HCT116 (cell line): ENCODE measurements around the gene DNAAF5. TPM values are rescaled to one million over a fixed set of nuclear protein-coding genes. Genes with fewer than 3 reads are reported as not detected.

Experiments
- ATAC-seq: fragments of 200-7000 bp; cut with Tn5 transposase; 2 replicates; pipeline ENCODE4 v1.9.1; 2020; ENCODE audit warnings: mild to moderate bottlenecking, moderate library complexity
- BruUV-seq: library from RNA; stranded (reverse); fragments of 400-500 nt; replicated peaks from 2 replicates; lab custom pipeline; 2021; lab: Mats Ljungman, UMichigan
- CTCF ChIA-PET: fragments of 300-600 bp; sonication (Branson Sonifier 250); formaldehyde crosslinking; loops from one replicate; lab custom pipeline; 2021; ENCODE audit warnings: antibody characterized with exemption; lab: Charles Lee
- POLR2A ChIA-PET: fragments of 300-600, 350-600 bp; sonication (Branson Sonifier 250); formaldehyde crosslinking; loops from one replicate; lab custom pipeline; 2021; ENCODE audit warnings: antibody characterized with exemption; lab: Charles Lee
- RAD21 ChIA-PET, 2 experiments: fragments of 300-600 bp; sonication (Branson Sonifier 250); formaldehyde crosslinking; loops; one replicate each; lab custom pipeline; 2023; ENCODE audit warnings: low total read pairs in 2 of 2; ENCODE audit not compliant: uncharacterized antibody in 2 of 2, unreplicated experiment in 2 of 2, low non-redundant PET in 1 of 2; lab: Charles Lee
- DNase-seq: peaks from one replicate; pipeline ENCODE4 v3.0.0-alpha.2; 2010; ENCODE audit warnings: low read depth, low spot score
- H2AFZ ChIP-seq: fragments of 200-600 bp; shearing (Covaris generic), sonication (generic); 2 replicates; pipeline ENCODE4 v1.6.1; 2017; ENCODE audit warnings: low read depth, mixed run types, mixed read lengths, antibody characterized with exemption, low read length; ENCODE audit not compliant: poor library complexity, severe bottlenecking
- H3K27ac ChIP-seq: 2 replicates; pipeline ENCODE4 v1.5.1; 2012; ENCODE audit warnings: low read depth, low read length
- H3K27me3 ChIP-seq: fragments of 200-600 bp; sonication (generic); 2 replicates; pipeline ENCODE4 v1.6.1; 2016; ENCODE audit warnings: mixed run types, low read length, mixed read lengths; ENCODE audit not compliant: insufficient read depth
- H3K36me3 ChIP-seq, 2 experiments: fragments of 200-500 bp in 1 of 2; fragments of 200-600 bp in 1 of 2; sonication (Bioruptor generic) in 1 of 2; sonication (generic) in 1 of 2; 2 replicates each; pipeline versions ENCODE4 v1.5.1 to v1.6.1; 2014 to 2016; ENCODE audit warnings: low read length in 2 of 2, inconsistent platforms in 1 of 2, mixed read lengths in 1 of 2, mixed run types in 1 of 2; ENCODE audit not compliant: insufficient read depth in 2 of 2, control insufficient read depth in 1 of 2
- H3K4me1 ChIP-seq, 2 experiments: fragments of 200-600 bp in 1 of 2; sonication (generic) in 1 of 2; 2 replicates each; pipeline versions ENCODE4 v1.5.1 to v1.6.1; 2012 to 2017; ENCODE audit warnings: low read length in 2 of 2, inconsistent platforms in 1 of 2, mild to moderate bottlenecking in 1 of 2, mixed read lengths in 1 of 2, mixed run types in 1 of 2, moderate library complexity in 1 of 2; ENCODE audit not compliant: insufficient read depth in 2 of 2, control insufficient read depth in 1 of 2
- H3K4me2 ChIP-seq: fragments of 200-600 bp; sonication (generic); 2 replicates; pipeline ENCODE4 v1.6.1; 2017; ENCODE audit warnings: mixed run types, low read length, mixed read lengths
- H3K4me3 ChIP-seq, 2 experiments: fragments of 200-600 bp in 1 of 2; sonication (generic) in 1 of 2; replicated peaks in 1 of 2; 2 replicates each; pipeline ENCODE4 v1.5.1; 2011 to 2016; ENCODE audit warnings: low read length in 2 of 2, control low read depth in 1 of 2, low read depth in 1 of 2, mild to moderate bottlenecking in 1 of 2, mixed read lengths in 1 of 2, mixed run types in 1 of 2
- H3K79me2 ChIP-seq: fragments of 200-600 bp; sonication (generic); 2 replicates; pipeline ENCODE4 v1.6.1; 2017; ENCODE audit warnings: mild to moderate bottlenecking, mixed run types, low read length, moderate library complexity, mixed read lengths; ENCODE audit not compliant: insufficient read depth
- H3K9ac ChIP-seq: fragments of 200-600 bp; sonication (generic); 2 replicates; pipeline ENCODE4 v1.6.1; 2016; ENCODE audit warnings: low read length, mixed read lengths
- H3K9me2 ChIP-seq: fragments of 200-600 bp; sonication (generic), shearing (Covaris generic); 2 replicates; pipeline ENCODE4 v1.6.1; 2017; ENCODE audit warnings: mixed run types, mild to moderate bottlenecking, moderate library complexity; ENCODE audit not compliant: insufficient read depth
- H3K9me3 ChIP-seq, 2 experiments: fragments of 200-500 bp in 1 of 2; fragments of 200-600 bp in 1 of 2; sonication (Bioruptor generic) in 1 of 2; sonication (generic) in 1 of 2; 2 replicates each; pipeline ENCODE4 v1.6.1; 2014 to 2017; ENCODE audit warnings: low read length in 2 of 2, mixed read lengths in 2 of 2, inconsistent platforms in 1 of 2, low read depth in 1 of 2, mild to moderate bottlenecking in 1 of 2, mixed run types in 1 of 2, moderate library complexity in 1 of 2; ENCODE audit not compliant: control insufficient read depth in 1 of 2, insufficient read depth in 1 of 2
- H4K20me1 ChIP-seq: fragments of 200-600 bp; sonication (generic), shearing (Covaris generic); 2 replicates; pipeline ENCODE4 v1.6.1; 2017; ENCODE audit warnings: mixed run types, mild to moderate bottlenecking, moderate library complexity; ENCODE audit not compliant: insufficient read depth
- EGR1 ChIP-seq: IDR thresholded peaks from 2 replicates; pipeline ENCODE4 v1.6.1; 2012; ENCODE audit warnings: low read depth
- JUND ChIP-seq: IDR thresholded peaks from 2 replicates; pipeline ENCODE4 v1.6.1; 2012
- POLR2A ChIP-seq: IDR thresholded peaks from 2 replicates; pipeline ENCODE4 v1.7.0; 2011; ENCODE audit warnings: borderline replicate concordance; ENCODE audit not compliant: insufficient read depth, insufficient read length; ENCODE audit errors: extremely low read depth
- RAD21 ChIP-seq: IDR thresholded peaks from 2 replicates; pipeline ENCODE4 v1.6.1; 2012; ENCODE audit warnings: low read depth, mild to moderate bottlenecking
- TCF7L2 ChIP-seq: IDR thresholded peaks from 2 replicates; pipeline ENCODE4 v1.7.0; 2011; ENCODE audit warnings: borderline replicate concordance, inconsistent platforms; ENCODE audit not compliant: insufficient read depth, insufficient read length; ENCODE audit errors: extremely low read depth
- ZNF274 ChIP-seq: fragments of 200-500 bp; sonication (Bioruptor generic); IDR thresholded peaks from 2 replicates; pipeline ENCODE4 v1.6.1; 2014; ENCODE audit warnings: mild to moderate bottlenecking, low read depth, low read length, inconsistent platforms
- intact Hi-C: fragments of 100-400 bp; cut with micrococcal nuclease; formaldehyde crosslinking; loops from 2 replicates; pipeline ENCODE4 v1.10.0; 2022
- total RNA-seq: library from RNA; stranded (reverse); gene quantifications from one replicate; pipeline ENCODE4 v1.2.1, GENCODE V29; 2021; ENCODE audit not compliant: unreplicated experiment
- TF ChIP-seq, protein P1 (sequence below): IDR thresholded peaks from 2 replicates; pipeline ENCODE4 v1.6.1; 2011; ENCODE audit warnings: mild to moderate bottlenecking, low read length, moderate library complexity; ENCODE audit not compliant: insufficient replicate concordance; ENCODE audit errors: extremely low read depth
- TF ChIP-seq, protein P2 (sequence below), 3 experiments: fragments of 200-600 bp in 1 of 3; sonication (generic) in 1 of 3; IDR thresholded peaks in 2 of 3; conservative IDR thresholded peaks in 1 of 3; 2 replicates each; pipeline ENCODE4 v1.5.1; 2012 to 2017; ENCODE audit warnings: low read depth in 2 of 3, low read length in 2 of 3, antibody characterized with exemption in 1 of 3, borderline replicate concordance in 1 of 3, control low read depth in 1 of 3, mild to moderate bottlenecking in 1 of 3, mixed read lengths in 1 of 3, mixed run types in 1 of 3, moderate library complexity in 1 of 3; ENCODE audit not compliant: insufficient read depth in 1 of 3
- TF ChIP-seq, protein P3 (sequence below): IDR thresholded peaks from 2 replicates; pipeline ENCODE4 v1.6.1; 2012
- TF ChIP-seq, protein P4 (sequence below): IDR thresholded peaks from 2 replicates; pipeline ENCODE4 v1.6.1; 2012; ENCODE audit warnings: low read depth

Gene DNAAF5
- total RNA-seq, 1 experiment from 2014 or later: 69.4 TPM

DNA sequence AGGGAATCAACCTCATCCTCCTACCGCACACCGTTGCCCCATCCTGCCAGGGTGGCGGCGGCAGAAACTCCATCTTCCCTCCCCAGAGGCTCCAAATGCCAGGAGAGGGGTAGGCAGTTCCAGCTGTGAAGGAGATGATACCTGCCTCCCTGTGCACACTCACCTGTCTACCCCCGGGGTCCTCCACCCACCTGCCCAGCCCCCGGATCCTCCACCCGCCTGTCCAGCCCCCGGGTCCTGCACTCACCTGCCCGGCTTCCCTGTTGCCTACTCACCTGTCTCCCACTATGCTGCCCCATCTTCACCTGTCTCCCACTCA is 13.4 kb upstream of the DNAAF5 start:
- no peaks in the 10 kb centered on the region for H4K20me1 ChIP-seq
- ATAC-seq: no peak
- no peak overlapping the region for H3K4me2 ChIP-seq

DNA sequence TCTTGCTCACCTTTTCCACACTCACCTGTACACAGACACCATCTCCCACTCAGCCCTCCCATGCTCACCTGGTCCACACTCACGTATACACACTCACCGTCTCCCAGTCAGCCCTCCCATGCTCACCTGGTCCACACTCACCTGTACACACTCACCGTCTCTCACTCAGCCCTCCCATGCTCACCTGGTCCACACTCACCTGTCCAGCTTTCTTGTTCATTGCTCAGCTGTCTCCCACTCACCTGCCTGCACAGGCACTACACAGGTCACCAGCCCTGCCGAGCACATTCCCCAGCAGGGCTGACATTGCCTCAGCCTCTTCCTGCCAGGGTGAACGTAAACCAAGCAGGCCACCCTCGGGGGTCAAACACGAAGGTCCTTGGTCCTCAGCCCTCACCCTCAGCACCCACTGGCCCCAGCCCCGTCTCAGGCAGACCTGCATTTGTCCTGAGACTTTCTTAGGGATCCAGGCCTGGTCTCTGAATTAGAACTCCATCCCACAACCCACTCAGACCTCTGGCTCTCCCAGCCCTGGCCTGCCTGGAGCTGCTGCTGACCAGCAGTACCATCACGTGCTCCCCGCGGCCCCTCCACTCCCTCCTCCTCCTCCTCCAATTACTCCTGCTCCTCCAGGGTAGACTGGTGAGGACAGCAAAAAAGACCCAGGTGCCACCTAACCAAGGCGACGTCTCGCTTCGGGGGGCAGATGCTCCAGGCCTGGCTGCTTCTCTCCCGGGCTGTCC is 12.8 kb upstream of the DNAAF5 start:
- DNase-seq (no peak), ATAC-seq (no peak)
- H3K27ac ChIP-seq: no peak overlapping the region
- no peak overlapping the region for H3K4me3 ChIP-seq
- H3K4me2 ChIP-seq: no peak overlapping the region
- H2AFZ ChIP-seq: no peak overlapping the region
- H3K9me2 ChIP-seq: no peaks in the 10 kb centered on the region
- CTCF ChIA-PET: no interaction called here
- H3K36me3 ChIP-seq: no peaks in the 10 kb centered on the region; a peak in 1 of 4 replicates
- no peak overlapping the region for H3K9ac ChIP-seq
- TF ChIP-seq, protein P1, sequence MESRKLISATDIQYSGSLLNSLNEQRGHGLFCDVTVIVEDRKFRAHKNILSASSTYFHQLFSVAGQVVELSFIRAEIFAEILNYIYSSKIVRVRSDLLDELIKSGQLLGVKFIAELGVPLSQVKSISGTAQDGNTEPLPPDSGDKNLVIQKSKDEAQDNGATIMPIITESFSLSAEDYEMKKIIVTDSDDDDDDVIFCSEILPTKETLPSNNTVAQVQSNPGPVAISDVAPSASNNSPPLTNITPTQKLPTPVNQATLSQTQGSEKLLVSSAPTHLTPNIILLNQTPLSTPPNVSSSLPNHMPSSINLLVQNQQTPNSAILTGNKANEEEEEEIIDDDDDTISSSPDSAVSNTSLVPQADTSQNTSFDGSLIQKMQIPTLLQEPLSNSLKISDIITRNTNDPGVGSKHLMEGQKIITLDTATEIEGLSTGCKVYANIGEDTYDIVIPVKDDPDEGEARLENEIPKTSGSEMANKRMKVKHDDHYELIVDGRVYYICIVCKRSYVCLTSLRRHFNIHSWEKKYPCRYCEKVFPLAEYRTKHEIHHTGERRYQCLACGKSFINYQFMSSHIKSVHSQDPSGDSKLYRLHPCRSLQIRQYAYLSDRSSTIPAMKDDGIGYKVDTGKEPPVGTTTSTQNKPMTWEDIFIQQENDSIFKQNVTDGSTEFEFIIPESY: no peak
- TF ChIP-seq, protein P2, sequence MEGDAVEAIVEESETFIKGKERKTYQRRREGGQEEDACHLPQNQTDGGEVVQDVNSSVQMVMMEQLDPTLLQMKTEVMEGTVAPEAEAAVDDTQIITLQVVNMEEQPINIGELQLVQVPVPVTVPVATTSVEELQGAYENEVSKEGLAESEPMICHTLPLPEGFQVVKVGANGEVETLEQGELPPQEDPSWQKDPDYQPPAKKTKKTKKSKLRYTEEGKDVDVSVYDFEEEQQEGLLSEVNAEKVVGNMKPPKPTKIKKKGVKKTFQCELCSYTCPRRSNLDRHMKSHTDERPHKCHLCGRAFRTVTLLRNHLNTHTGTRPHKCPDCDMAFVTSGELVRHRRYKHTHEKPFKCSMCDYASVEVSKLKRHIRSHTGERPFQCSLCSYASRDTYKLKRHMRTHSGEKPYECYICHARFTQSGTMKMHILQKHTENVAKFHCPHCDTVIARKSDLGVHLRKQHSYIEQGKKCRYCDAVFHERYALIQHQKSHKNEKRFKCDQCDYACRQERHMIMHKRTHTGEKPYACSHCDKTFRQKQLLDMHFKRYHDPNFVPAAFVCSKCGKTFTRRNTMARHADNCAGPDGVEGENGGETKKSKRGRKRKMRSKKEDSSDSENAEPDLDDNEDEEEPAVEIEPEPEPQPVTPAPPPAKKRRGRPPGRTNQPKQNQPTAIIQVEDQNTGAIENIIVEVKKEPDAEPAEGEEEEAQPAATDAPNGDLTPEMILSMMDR (IDR thresholded peaks at IDR 0.05 in 2 of 3, conservative IDR thresholded peaks at IDR 0.05 in 1 of 3; ENCODE audit: borderline replicate concordance in 1 of 3, insufficient read depth in 1 of 3, low read depth in 2 of 3, low read length in 2 of 3): no peak
- TF ChIP-seq RAD21 (no peak), ZNF274 (no peak), EGR1 (no peak), JUND (no peak), POLR2A (no peak)
- TF ChIP-seq, protein P3, sequence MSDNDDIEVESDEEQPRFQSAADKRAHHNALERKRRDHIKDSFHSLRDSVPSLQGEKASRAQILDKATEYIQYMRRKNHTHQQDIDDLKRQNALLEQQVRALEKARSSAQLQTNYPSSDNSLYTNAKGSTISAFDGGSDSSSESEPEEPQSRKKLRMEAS: no peak
- TF ChIP-seq, protein P4, sequence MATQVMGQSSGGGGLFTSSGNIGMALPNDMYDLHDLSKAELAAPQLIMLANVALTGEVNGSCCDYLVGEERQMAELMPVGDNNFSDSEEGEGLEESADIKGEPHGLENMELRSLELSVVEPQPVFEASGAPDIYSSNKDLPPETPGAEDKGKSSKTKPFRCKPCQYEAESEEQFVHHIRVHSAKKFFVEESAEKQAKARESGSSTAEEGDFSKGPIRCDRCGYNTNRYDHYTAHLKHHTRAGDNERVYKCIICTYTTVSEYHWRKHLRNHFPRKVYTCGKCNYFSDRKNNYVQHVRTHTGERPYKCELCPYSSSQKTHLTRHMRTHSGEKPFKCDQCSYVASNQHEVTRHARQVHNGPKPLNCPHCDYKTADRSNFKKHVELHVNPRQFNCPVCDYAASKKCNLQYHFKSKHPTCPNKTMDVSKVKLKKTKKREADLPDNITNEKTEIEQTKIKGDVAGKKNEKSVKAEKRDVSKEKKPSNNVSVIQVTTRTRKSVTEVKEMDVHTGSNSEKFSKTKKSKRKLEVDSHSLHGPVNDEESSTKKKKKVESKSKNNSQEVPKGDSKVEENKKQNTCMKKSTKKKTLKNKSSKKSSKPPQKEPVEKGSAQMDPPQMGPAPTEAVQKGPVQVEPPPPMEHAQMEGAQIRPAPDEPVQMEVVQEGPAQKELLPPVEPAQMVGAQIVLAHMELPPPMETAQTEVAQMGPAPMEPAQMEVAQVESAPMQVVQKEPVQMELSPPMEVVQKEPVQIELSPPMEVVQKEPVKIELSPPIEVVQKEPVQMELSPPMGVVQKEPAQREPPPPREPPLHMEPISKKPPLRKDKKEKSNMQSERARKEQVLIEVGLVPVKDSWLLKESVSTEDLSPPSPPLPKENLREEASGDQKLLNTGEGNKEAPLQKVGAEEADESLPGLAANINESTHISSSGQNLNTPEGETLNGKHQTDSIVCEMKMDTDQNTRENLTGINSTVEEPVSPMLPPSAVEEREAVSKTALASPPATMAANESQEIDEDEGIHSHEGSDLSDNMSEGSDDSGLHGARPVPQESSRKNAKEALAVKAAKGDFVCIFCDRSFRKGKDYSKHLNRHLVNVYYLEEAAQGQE: no peak
- no peaks in the 10 kb centered on the region for H3K4me1 ChIP-seq
- RAD21 ChIA-PET: no interaction called here
- peaks cover 0 to 4% of the 10 kb centered on the region in 2 experiments; a peak in 1 of 4 replicates for H3K9me3 ChIP-seq
- POLR2A ChIA-PET: no interaction called here
- BruUV-seq: no TSS peak
- H3K79me2 ChIP-seq: no peaks in the 10 kb centered on the region
- intact Hi-C loops: no loop called here
- no peaks in the 10 kb centered on the region for H3K27me3 ChIP-seq
- H4K20me1 ChIP-seq: no peaks in the 10 kb centered on the region

More for the DNA sequence above, 13.4 kb upstream of the DNAAF5 start:
- ChIA-PET RAD21 (no interaction called here), POLR2A (no interaction called here), CTCF (no interaction called here)
- H3K9ac ChIP-seq: no peak overlapping the region
- no peak overlapping the region for H3K4me3 ChIP-seq
- no peaks in the 10 kb centered on the region for H3K27me3 ChIP-seq
- no peaks in the 10 kb centered on the region for H3K79me2 ChIP-seq
- H3K27ac ChIP-seq: no peak overlapping the region
- H3K4me1 ChIP-seq: no peaks in the 10 kb centered on the region
- H3K36me3 ChIP-seq: no peaks in the 10 kb centered on the region; a peak in 1 of 4 replicates
- no TSS peak for BruUV-seq
- peaks cover 0 to 4% of the 10 kb centered on the region in 2 experiments; a peak in 1 of 4 replicates for H3K9me3 ChIP-seq
- no peak for DNase-seq
- H3K9me2 ChIP-seq: no peaks in the 10 kb centered on the region
- intact Hi-C loops: no loop called here
- no peak for TF ChIP-seq TCF7L2
- TF ChIP-seq, all 23 proteins: peak for 0
- H2AFZ ChIP-seq: no peak overlapping the region
